Fibroblast of lung (primary cell): ENCODE measurements around the gene UCHL3. TPM values are rescaled to one million over a fixed set of nuclear protein-coding genes. Genes with fewer than 3 reads are reported as not detected.

Experiments
- DNase-seq, 2 donors: peaks; one replicate each; pipeline versions ENCODE4 v3.0.0 to v3.0.0-alpha.2; 2010; ENCODE audit warnings: low read depth in 2 of 2
- H2AFZ ChIP-seq: 2 replicates; pipeline ENCODE4 v1.5.1; 2012; ENCODE audit warnings: low read length, control low read depth, inconsistent platforms
- H3K27ac ChIP-seq: 2 replicates; pipeline ENCODE4 v1.5.1; 2011; ENCODE audit warnings: low read length, control low read depth; ENCODE audit not compliant: insufficient read depth
- H3K27me3 ChIP-seq: 2 replicates; pipeline ENCODE4 v1.5.1; 2011; ENCODE audit warnings: mild to moderate bottlenecking, low read length; ENCODE audit not compliant: control insufficient read depth, insufficient read depth
- H3K36me3 ChIP-seq: 2 replicates; pipeline ENCODE4 v1.5.1; 2011; ENCODE audit warnings: low read length; ENCODE audit not compliant: control insufficient read depth, insufficient read depth
- H3K4me1 ChIP-seq: 2 replicates; pipeline ENCODE4 v1.5.1; 2011; ENCODE audit warnings: low read length; ENCODE audit not compliant: control insufficient read depth, insufficient read depth; ENCODE audit errors: extremely low read depth
- H3K4me2 ChIP-seq: 2 replicates; pipeline ENCODE4 v1.5.1; 2011; ENCODE audit warnings: low read length, control low read depth; ENCODE audit not compliant: insufficient read depth; ENCODE audit errors: extremely low read depth
- H3K4me3 ChIP-seq, 4 experiments: fragments of 200-600 bp in 1 of 4; sonication (generic) in 1 of 4; replicated peaks in 1 of 4; 2 replicates each; pipeline ENCODE4 v1.5.1; 2011 to 2016; ENCODE audit warnings: low read length in 4 of 4, low read depth in 3 of 4, mild to moderate bottlenecking in 3 of 4, control low read depth in 2 of 4, inconsistent platforms in 1 of 4, mixed read lengths in 1 of 4; ENCODE audit not compliant: insufficient read depth in 1 of 4; ENCODE audit errors: control extremely low read depth in 1 of 4
- H3K79me2 ChIP-seq: 2 replicates; pipeline ENCODE4 v1.5.1; 2012; ENCODE audit warnings: mild to moderate bottlenecking, low read length, inconsistent platforms; ENCODE audit not compliant: control insufficient read depth, insufficient read depth
- H3K9ac ChIP-seq: 2 replicates; pipeline ENCODE4 v1.5.1; 2011; ENCODE audit warnings: mild to moderate bottlenecking, low read length, control low read depth; ENCODE audit not compliant: insufficient read depth
- H3K9me3 ChIP-seq: 2 replicates; pipeline ENCODE4 v1.5.1; 2012; ENCODE audit warnings: low read depth, low read length; ENCODE audit not compliant: control insufficient read depth, insufficient read depth
- H4K20me1 ChIP-seq: 2 replicates; pipeline ENCODE4 v1.5.1; 2011; ENCODE audit warnings: low read length; ENCODE audit not compliant: control insufficient read depth, insufficient read depth; ENCODE audit errors: extremely low read depth
- CTCF ChIP-seq, 2 donors: IDR thresholded peaks in 1 of 2; conservative IDR thresholded peaks in 1 of 2; 1 replicate in 1 of 2; 2 replicates in 1 of 2; pipeline ENCODE4 v1.5.1; 2011 to 2012; ENCODE audit warnings: low read length in 2 of 2, control low read depth in 1 of 2, inconsistent platforms in 1 of 2, low read depth in 1 of 2, mild to moderate bottlenecking in 1 of 2
- EZH2 ChIP-seq: IDR thresholded peaks from 2 replicates; pipeline ENCODE4 v1.5.1; 2012; ENCODE audit warnings: low read length, control low read depth, mild to moderate bottlenecking; ENCODE audit errors: missing control alignments
- polyA plus RNA-seq, 2 donors: library from polyadenylated mRNA; depleted of rRNA in 1 of 2; stranded (reverse) in 1 of 2; unstranded in 1 of 2; fragments of >200 nt; gene quantifications; 2 replicates each; pipeline ENCODE4 v1.2.1, GENCODE V29; 2011 to 2012; ENCODE audit warnings: missing spikeins in 1 of 2
- total RNA-seq: library from RNA; depleted of rRNA; stranded (reverse); fragments of >200 nt; gene quantifications from 2 replicates; pipeline ENCODE4 v1.2.1, GENCODE V29; 2014

UCHL3 gene
- total and polyA plus RNA-seq, 2 donors (not counting 1 experiment from before 2014, with no cell fraction given), result 30.9 to 81.9 TPM

- no peak for DNase-seq
- Histone ChIP-seq H3K9me3 (no peaks in the 10 kb centered on the region), H4K20me1 (no peaks in the 10 kb centered on the region), H3K27me3 (no peaks in the 10 kb centered on the region), H3K4me3 (peak overlapping the region in 3 of 4 experiments; percentile 56 to 99 (median 92)), H3K4me1 (peaks cover 6% of the 10 kb centered on the region), H3K79me2 (peaks cover 87% of the 10 kb centered on the region), H3K4me2 (peak overlapping the region; percentile 89), H2AFZ (no peak overlapping the region), H3K9ac (no peak overlapping the region), H3K36me3 (peaks cover 2% of the 10 kb centered on the region), H3K27ac (no peak overlapping the region)
- TF ChIP-seq EZH2, result no peak
- no peak for TF ChIP-seq CTCF (conservative IDR thresholded peaks at IDR 0.05 in 1 of 2, IDR thresholded peaks at IDR 0.05 in 1 of 2; ENCODE audit: low read depth in 1 of 2, low read length in 2 of 2)
These were observed 89.9 kb downstream of the UCHL3 start for GRCh38 chr13:75639454-75639853.

- Histone ChIP-seq H3K27ac (no peak overlapping the region), H3K27me3 (no peaks in the 10 kb centered on the region), H2AFZ (no peak overlapping the region), H3K79me2 (peaks cover 96% of the 10 kb centered on the region), H3K9ac (no peak overlapping the region), H3K4me1 (peaks cover 9% of the 10 kb centered on the region), H4K20me1 (no peaks in the 10 kb centered on the region), H3K4me3 (no peak overlapping the region), H3K36me3 (peaks cover 3% of the 10 kb centered on the region), H3K9me3 (no peaks in the 10 kb centered on the region), H3K4me2 (no peak overlapping the region)
- TF ChIP-seq CTCF (conservative IDR thresholded peaks at IDR 0.05 in 1 of 2, IDR thresholded peaks at IDR 0.05 in 1 of 2; ENCODE audit: low read depth in 1 of 2, low read length in 2 of 2) (no peak), EZH2 (no peak)
- DNase-seq, result no peak
These were observed 91.4 kb downstream of the UCHL3 start for GRCh38 chr13:75641026-75641425.

- Histone ChIP-seq H3K4me1 (peaks cover 11% of the 10 kb centered on the region), H3K4me2 (no peak overlapping the region), H3K27ac (no peak overlapping the region), H3K27me3 (no peaks in the 10 kb centered on the region), H2AFZ (no peak overlapping the region), H3K79me2 (peaks cover 96% of the 10 kb centered on the region), H3K36me3 (peaks cover 3% of the 10 kb centered on the region), H4K20me1 (no peaks in the 10 kb centered on the region), H3K9me3 (no peaks in the 10 kb centered on the region), H3K4me3 (no peak overlapping the region), H3K9ac (no peak overlapping the region)
- no peak for DNase-seq
- TF ChIP-seq EZH2, result no peak
- no peak for TF ChIP-seq CTCF (conservative IDR thresholded peaks at IDR 0.05 in 1 of 2, IDR thresholded peaks at IDR 0.05 in 1 of 2; ENCODE audit: low read depth in 1 of 2, low read length in 2 of 2)
These were observed 93.6 kb downstream of the UCHL3 start for GRCh38 chr13:75643182-75643581.
